ENCODE results near the gene P2RX5. TPM values are rescaled to one million over a fixed set of nuclear protein-coding genes. Genes with fewer than 3 reads are reported as not detected.
A peak's percentile ranks its signal among the peaks of the same experiment; 100 is the strongest.

Gene P2RX5
- total RNA-seq, 2 donors from 2014 or later = 6.3 TPM; not detected in 1

DNA sequence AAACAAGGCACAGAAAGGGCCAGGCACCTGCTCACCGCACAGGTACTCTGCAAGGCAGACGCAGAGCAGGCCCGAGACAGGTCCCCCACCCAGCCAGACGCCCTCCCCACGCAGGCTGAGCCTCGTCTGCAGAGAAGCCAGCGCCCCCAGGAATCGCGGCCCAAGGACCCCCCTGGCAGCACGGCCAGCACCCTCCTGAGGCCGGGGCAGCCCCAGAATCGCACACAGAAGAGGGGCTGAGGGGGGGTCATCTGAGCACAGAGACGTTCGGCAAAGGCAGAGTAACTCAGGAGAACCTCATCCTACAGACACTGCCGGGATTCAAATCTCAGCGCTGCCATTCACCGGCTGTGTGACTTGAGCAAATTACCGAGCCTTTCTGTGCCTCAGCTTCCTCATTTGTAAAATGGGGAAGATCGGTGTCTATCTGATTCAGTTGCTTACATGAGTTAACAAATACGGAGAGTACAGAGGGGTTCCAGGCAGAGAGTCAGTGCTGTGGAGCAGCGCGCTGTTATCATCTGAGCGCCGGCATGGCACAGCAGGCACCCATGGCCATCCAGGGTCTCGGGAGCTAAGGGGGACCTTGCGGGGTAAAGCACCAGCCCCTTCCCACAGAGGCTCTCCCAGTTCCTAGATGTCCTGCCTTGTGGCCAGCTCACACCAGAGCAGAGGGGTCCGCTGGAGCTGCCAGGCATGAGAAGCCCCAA is 17.0 kb downstream of the P2RX5 start:
- Histone ChIP-seq H3K27ac (no peak overlapping the region), H3K9me3 (no peaks in the 10 kb centered on the region), H3K4me3 (no peak overlapping the region), H3K4me1 (replicated peaks) (no peaks in the 10 kb centered on the region), H3K27me3 (replicated peaks; ENCODE audit: insufficient read depth) (peaks cover 7% of the 10 kb centered on the region), H3K36me3 (no peaks in the 10 kb centered on the region)
- intact Hi-C loops (cut with DNase I) = no loop called here
- 87% methylated on average over 26 of the region's 27 CpGs for WGBS
- DNase-seq (ENCODE audit: low spot score) = no peak
- no peak for TF ChIP-seq POLR2AphosphoS5 (IDR thresholded peaks at IDR 0.05)
- no peak for TF ChIP-seq POLR2A (IDR thresholded peaks at IDR 0.05)

DNA sequence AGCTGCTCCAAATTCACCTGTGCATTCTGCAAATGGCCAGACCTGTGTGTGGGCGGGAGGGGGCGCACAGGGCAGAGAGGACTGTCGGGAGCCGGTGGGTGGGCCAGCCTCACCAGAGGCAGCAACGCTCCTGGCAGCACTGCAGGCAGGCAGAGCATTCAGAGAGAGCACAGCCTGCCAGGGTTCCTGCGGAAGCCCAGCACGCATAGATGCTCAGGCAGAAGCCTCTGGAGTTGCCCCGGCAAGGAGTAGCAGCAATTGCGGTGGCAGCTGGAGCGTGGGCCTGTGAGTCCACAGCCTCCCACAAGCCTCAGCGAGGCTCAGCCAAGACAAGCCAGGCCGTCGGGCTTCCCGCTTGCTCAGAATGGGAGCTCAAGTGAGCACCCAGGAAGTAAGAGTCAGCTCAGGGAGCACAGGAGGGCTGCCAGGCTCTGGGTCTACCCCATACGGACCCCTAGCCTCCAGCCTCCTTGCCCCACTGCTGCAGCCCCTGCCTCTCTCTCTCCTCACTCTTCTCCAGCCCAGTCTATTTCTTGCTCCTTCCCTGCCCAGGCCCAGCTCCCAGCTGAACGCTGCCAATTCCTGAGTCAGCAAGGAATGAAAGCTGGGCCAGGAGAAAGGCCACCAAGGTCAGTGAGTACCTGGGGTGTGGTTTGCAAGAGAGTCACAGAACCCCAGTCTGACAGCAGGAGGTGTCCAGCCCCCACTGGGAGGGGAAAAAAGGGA is 17.7 kb downstream of the P2RX5 start:
- H3K4me1 ChIP-seq (replicated peaks) = no peaks in the 10 kb centered on the region
- no peaks in the 10 kb centered on the region for H3K9me3 ChIP-seq
- H3K4me3 ChIP-seq = no peak overlapping the region
- TF ChIP-seq POLR2A (IDR thresholded peaks at IDR 0.05) (no peak), POLR2AphosphoS5 (IDR thresholded peaks at IDR 0.05) (no peak)
- TF ChIP-seq, protein P1, sequence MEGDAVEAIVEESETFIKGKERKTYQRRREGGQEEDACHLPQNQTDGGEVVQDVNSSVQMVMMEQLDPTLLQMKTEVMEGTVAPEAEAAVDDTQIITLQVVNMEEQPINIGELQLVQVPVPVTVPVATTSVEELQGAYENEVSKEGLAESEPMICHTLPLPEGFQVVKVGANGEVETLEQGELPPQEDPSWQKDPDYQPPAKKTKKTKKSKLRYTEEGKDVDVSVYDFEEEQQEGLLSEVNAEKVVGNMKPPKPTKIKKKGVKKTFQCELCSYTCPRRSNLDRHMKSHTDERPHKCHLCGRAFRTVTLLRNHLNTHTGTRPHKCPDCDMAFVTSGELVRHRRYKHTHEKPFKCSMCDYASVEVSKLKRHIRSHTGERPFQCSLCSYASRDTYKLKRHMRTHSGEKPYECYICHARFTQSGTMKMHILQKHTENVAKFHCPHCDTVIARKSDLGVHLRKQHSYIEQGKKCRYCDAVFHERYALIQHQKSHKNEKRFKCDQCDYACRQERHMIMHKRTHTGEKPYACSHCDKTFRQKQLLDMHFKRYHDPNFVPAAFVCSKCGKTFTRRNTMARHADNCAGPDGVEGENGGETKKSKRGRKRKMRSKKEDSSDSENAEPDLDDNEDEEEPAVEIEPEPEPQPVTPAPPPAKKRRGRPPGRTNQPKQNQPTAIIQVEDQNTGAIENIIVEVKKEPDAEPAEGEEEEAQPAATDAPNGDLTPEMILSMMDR (IDR thresholded peaks at IDR 0.05) = no peak
- no peaks in the 10 kb centered on the region for H3K36me3 ChIP-seq
- H3K27ac ChIP-seq = no peak overlapping the region
- intact Hi-C loops (cut with DNase I) = no loop called here
- 47% methylated on average over 16 of the region's 16 CpGs for WGBS
- peaks cover 4% of the 10 kb centered on the region for H3K27me3 ChIP-seq (replicated peaks; ENCODE audit: insufficient read depth)
- DNase-seq (ENCODE audit: low spot score) = no peak

DNA sequence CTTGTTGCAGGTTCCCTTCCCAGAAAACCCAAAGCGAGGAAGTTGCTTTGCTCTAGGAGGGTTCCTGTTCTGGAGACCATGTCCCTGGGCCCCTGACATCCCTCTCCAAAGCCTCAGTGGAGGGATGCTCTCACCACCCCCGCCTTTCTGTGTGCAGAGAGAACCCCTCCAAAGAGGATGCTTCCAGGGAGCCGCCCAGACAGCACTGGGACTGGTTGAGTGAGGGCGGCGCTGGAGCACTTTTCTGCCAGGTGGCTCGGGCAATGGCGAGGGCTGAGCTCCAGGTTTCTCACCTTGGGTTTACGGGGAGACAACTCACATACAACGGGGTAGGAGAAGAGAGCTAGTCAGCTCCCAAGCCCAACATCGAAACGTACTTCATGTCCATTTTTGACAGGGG is 20.1 kb downstream of the P2RX5 start:
- H3K4me1 ChIP-seq (replicated peaks) = no peaks in the 10 kb centered on the region
- no peaks in the 10 kb centered on the region for H3K27me3 ChIP-seq (replicated peaks; ENCODE audit: insufficient read depth)
- no peaks in the 10 kb centered on the region for H3K9me3 ChIP-seq
- intact Hi-C loops (cut with DNase I) = no loop called here
- 61% methylated on average over 11 of the region's 11 CpGs for WGBS
- H3K36me3 ChIP-seq = no peaks in the 10 kb centered on the region
- DNase-seq (ENCODE audit: low spot score) = no peak
- H3K4me3 ChIP-seq = no peak overlapping the region
- TF ChIP-seq POLR2AphosphoS5 (IDR thresholded peaks at IDR 0.05) = no peak
- TF ChIP-seq, protein P1 (IDR thresholded peaks at IDR 0.05) = no peak
- TF ChIP-seq POLR2A (IDR thresholded peaks at IDR 0.05) = no peak
- H3K27ac ChIP-seq = no peak overlapping the region

DNA sequence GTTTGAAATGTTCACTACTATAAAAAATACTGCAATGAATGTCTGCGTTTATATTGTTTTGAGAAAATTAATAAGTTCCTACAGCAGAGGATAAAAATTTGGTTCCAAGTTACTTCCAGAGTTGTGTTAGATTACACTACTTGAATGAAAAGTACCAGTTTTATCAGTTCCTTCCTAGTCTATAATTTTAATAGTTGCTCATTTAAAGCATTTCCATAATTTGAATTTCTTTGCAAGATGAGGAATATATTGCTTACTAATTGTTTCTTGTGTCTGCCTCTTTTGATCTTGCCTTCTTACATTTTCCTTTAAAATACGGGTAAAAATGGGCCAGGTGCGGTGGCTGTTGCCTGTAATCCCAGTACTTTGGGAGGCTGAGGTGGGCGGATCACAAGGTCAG is 23.4 kb downstream of the P2RX5 start:
- intact Hi-C loops (cut with DNase I) = no loop called here
- WGBS = 98% methylated on average over 4 of the region's 4 CpGs
- TF ChIP-seq, protein P1 (IDR thresholded peaks at IDR 0.05) = no peak
- TF ChIP-seq POLR2A (IDR thresholded peaks at IDR 0.05) (no peak), POLR2AphosphoS5 (IDR thresholded peaks at IDR 0.05) (no peak)

DNA sequence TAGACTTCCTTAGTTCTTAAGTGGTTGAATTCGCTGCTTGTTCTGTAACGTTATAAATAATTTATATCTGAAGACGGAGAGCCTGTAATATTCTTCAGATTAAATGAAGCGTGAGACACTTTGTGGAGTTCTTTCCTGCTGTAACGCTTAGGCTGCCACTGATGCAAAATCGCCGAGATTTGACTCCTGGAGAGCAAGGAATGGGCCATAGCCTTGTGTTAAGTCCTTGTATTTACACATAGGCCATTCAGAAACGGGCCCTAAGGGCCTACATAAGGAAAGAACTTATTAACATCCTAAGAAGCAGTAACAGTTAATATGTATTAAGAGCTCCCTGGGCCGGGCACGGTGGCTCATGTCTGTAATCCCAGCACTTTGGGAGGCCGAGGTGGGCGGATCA is 26.4 kb downstream of the P2RX5 start:
- no peak for DNase-seq (ENCODE audit: low spot score)
- no peak overlapping the region for H3K27ac ChIP-seq
- H3K4me1 ChIP-seq (replicated peaks) = peaks cover 13% of the 10 kb centered on the region
- TF ChIP-seq, protein P1 (IDR thresholded peaks at IDR 0.05) = no peak
- TF ChIP-seq POLR2A (IDR thresholded peaks at IDR 0.05) (no peak), POLR2AphosphoS5 (IDR thresholded peaks at IDR 0.05) (no peak)
- WGBS = 49% methylated on average over 12 of the region's 12 CpGs
- no peaks in the 10 kb centered on the region for H3K9me3 ChIP-seq
- intact Hi-C loops (cut with DNase I) = loop anchor here (2.0 kb wide), 1 partner anchor 53 kb away; the partner anchor contains the start of gene HASPIN
- no peaks in the 10 kb centered on the region for H3K36me3 ChIP-seq
- no peaks in the 10 kb centered on the region for H3K27me3 ChIP-seq (replicated peaks; ENCODE audit: insufficient read depth)
- H3K4me3 ChIP-seq = peak overlapping the region; percentile 83 to 90

More for the DNA sequence above, 23.4 kb downstream of the P2RX5 start:
- Histone ChIP-seq H3K36me3 (no peaks in the 10 kb centered on the region), H3K27ac (no peak overlapping the region), H3K4me3 (no peak overlapping the region), H3K9me3 (no peaks in the 10 kb centered on the region), H3K4me1 (replicated peaks) (no peaks in the 10 kb centered on the region), H3K27me3 (replicated peaks; ENCODE audit: insufficient read depth) (no peaks in the 10 kb centered on the region)
- DNase-seq (ENCODE audit: low spot score) = no peak

Measured in prostate gland (tissue), 2 donors.